Activated CD8-positive, alpha-beta memory T cell treated with anti-CD3 and anti-CD28 coated beads, Interleukin-2, amount 50 U/mL, for 48 hours (primary cell): ENCODE measurements around the gene OR4N2.
"Not testable (repeated sequence)": the region's sequence is repeated elsewhere in the genome, so short reads cannot be mapped to it uniquely, and the experiment has no call there.

Experiments
- DNase-seq: peaks from one replicate; pipeline ENCODE4 v3.0.0-alpha.2; 2020

OR4N2 gene, protein sequence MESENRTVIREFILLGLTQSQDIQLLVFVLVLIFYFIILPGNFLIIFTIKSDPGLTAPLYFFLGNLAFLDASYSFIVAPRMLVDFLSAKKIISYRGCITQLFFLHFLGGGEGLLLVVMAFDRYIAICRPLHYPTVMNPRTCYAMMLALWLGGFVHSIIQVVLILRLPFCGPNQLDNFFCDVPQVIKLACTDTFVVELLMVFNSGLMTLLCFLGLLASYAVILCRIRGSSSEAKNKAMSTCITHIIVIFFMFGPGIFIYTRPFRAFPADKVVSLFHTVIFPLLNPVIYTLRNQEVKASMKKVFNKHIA

GRCh38 chr14:19803470-19803869 is at the start of gene OR4N2:
Gene OR4N2, plus strand, starts transcription at chr14:19803770. Its CDS starts 23,679 bp downstream, at chr14:19827449.
- DNase-seq: not testable (repeated sequence)

DNA sequence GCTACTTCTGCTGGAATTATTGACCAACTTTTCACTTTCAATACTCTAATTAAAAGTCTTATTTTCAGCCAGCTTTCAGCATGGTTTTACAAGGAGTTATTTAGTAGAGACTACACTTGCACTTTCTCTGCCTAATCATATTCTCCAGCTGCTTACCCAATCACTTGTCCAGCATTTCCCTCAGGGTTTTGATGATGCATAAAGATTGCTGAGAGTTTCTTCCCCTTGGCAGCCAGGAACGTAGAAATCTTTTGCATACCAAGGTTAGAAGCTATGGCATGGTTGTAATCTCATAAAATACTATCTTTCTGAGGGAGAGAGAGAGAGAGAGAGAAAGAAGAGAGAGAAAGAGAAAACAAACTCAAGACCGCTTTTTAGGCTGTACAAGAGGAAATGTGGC is 49.4 kb upstream of the OR4N2 start:
- no peak for DNase-seq

GRCh38 chr14:19771491-19771890 is 32.1 kb upstream of the OR4N2 start:
- DNase-seq: not testable (repeated sequence)

DNA sequence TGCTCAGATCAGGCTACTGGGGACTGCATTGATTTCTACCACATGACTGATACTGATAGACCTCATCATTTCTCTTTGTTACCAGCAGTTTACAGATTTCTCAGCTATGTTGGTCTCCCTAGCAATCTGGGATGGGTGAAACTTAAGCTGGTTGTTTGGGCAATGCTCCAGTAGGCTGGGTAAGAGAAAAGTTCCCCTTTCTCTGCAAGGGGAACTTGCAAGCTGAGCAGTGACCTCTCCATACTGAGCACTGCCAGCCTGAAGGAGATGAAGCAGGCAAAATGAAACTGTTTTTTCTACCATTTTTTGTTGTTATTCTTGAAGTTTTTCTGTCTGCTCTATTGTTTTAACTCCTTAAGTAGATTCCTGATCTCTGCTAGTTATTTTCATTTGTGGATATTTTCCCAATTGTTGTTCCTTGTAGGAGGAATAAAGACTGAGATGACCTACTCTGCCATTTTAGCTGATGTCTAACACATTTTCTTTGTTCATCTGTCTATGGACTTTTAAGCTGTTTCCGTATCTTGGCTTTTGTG is 31.6 kb upstream of the OR4N2 start:
- DNase-seq: no peak

DNA sequence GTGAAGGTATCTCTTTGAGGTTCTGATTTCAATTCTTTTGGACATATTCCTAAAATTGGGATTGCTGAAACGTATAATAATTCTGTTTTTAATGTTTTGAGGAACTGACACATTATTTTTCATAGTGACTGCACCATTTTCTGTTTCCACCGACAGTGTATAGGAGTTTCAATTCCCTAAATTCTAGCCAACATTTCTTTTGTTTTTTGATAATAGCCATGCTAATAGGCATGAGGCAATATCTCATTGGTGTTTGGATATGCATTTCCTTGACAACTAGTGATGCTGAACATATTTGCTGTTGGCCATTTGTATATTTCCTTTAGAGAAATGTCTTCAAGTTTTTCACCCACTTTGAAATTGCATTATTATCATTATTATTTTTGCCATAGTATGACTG is 31.1 kb upstream of the OR4N2 start:
- not testable (repeated sequence) for DNase-seq

DNA sequence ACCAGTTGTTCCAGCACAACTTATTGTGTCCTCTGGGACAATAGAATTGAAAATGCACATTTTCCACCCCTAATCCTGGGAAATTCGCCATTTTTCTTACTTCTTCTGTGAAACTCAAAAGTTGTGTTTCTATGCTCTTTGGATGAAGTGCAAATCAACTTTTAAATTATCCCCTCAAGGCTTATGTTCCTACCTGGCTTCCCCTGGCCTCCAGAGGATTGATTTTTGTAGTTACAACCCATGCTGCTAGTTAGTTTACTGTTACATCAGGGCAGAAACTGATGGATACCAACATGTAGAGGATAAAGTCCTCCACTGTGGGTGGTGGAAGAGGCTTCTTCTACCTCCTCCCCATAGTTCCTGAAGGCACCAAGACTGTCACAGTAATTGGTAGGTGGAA is 30.4 kb upstream of the OR4N2 start, which contains the start of gene OR4M1:
Gene OR4M1, plus strand, starts transcription at position 301 of the 400 bp plus-strand sequence. CDS start 6,819 bp downstream, outside the sequence.
- not testable (repeated sequence) for DNase-seq

GRCh38 chr14:19775587-19775986 is 28.0 kb upstream of the OR4N2 start:
- no peak for DNase-seq

DNA sequence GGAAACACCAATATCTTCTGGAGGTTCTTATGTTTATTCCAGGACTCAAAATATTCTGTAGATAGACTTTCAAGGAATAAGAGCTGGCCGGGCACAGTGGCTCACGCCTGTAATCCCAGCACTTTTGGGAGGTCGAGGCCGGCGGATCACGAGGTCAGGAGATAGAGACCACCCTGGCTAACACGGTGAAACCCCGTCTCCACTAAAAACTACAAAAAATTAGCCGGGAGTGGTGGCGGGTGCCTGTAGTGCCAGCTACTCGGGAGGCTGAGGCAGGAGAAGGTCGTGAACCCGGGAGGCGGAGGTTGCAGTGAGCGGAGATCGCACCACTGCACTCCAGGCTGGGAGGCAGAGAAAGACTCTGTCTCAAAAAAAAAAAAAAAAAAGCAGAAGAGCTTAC is 17.7 kb upstream of the OR4N2 start:
- DNase-seq: not testable (repeated sequence)

DNA sequence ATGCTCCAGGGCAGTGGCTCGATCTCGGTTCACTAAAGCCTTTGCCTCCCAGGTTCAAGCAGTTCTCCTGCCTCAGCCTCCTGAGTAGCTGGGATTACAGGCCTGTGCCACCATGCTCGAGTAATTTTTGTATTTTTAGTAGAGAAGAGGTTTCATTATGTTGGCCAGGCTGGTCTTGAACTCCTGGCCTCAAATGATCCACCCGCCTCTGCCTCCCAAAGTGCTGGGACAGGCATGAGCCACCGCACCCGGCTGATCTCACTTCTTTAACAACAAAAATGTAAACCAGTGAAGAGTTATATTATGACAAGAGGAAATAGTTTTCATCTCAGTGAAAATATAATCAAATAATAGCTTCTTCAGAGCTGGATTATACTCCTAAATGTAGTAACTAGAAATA is 16.3 kb upstream of the OR4N2 start:
- not testable (repeated sequence) for DNase-seq

DNA sequence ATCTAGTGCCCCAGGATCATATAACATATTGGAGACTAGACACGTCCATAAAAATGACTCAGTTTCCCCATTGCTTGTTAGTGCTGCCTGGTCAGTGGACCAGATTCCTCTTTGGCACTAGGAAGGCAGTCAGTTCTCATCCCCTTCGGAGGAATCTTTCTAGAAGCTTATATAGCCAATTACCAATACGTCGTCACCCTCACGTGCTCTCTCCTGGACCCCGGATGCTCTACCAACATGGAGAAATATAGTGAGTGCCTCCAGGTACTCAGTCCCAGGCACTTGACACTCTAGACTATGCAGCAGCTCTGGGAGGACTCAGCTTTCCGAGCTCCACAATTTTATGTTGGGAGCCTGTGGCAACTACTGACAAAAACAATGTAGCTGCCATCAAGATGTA is 15.4 kb upstream of the OR4N2 start:
- DNase-seq: not testable (repeated sequence)

GRCh38 chr14:19796520-19797108 is 7.0 kb upstream of the OR4N2 start:
- DNase-seq: not testable (repeated sequence)

DNA sequence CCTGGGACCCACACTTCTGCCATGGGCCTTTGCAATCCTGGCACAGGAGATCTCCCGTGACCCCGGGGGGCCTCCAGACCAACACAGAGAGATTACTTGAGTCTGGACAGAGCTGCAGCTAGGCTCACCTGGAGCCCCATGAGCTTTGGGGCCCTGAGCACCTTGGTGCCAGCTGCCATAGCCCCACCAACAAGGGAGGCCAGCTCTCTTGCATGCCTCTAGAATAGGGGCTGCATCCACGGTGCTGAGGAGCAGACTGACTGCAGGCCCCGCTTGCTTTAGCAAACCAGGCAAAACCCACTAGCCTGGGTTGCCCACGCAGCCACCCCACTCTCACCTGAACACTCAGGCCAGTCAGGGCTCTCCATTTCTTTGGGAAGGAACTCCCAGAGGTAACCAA is 3.7 kb upstream of the OR4N2 start:
- no peak for DNase-seq

DNA sequence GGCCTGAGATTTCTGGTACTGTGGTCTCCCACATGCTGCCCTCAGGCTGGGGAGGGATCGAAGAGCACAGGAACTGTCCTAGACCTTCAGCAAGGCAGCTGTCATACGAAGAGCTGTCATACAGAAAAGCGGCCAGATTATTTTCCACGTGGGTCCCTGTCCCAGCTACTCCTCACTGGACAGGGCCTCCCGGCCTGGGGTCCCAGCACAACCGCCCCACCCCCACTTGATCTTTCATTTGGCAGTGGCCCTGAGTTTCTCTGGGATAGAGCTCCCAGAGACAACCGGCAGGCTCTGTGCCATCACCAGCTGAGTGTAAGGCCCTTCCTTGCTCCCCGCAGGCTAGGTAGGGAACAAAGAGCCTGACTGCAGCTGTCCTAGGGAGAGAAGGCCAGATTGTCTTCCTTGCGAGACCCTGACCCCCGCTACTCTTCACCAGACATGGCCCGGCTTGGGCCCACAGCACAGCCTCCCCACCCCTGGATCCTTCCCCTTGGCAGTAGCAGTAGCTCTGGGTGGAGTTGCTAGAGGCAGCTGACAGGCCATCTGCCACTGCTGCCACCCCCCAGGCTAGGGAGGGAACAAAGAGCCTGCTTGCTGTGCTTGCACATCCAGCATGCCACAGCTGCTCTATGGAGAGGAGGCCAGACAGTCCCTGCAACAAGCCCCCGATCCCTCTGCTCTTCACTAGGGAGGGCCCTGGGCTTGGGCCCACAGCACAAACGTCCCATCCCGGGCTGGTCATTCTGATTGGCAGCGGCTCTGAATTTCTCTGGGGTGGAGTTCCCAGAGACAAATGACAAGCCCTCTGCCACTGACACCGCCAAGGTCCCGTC is 3.1 kb upstream of the OR4N2 start:
- no peak for DNase-seq

DNA sequence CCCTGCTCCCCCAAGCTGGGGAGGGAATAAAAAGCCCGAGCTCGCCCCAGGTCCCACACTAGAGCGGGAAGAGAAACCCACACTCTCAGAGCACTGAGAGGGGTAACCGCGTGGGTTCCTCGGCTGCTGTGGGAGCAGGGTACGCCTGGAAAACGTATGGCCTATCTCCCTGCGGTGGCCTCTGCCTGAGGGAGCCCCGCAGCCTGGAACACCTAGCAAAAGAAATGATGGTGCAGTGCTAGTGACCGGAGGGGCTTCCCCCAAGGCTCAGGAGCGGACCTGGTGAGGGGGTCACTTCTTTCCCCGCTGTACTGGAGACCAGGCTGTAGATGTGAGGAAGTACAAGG is 2.5 kb upstream of the OR4N2 start:
- DNase-seq: no peak

GRCh38 chr14:19813171-19813920 is 9.8 kb downstream of the OR4N2 start:
- DNase-seq: not testable (repeated sequence)

DNA sequence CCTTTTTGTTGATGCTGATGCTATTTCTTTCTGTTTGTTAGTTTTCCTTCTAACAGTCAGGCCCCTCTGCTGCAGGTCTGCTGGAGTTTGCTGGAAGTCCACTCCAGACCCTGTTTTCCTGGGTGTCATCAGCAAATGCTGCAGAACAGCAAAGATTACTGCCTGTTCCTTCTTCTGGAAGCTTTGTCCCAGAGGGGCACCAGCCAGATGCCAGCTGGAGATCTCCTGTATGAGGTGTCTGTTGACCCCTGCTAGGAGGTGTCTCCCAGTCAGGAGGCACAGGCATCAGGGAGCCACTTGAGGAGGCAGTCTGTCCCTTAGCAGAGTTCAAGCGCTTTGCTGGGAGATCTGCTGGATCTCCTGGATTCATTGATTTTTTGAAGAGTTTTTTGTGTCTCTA is 16.3 kb downstream of the OR4N2 start:
- DNase-seq: not testable (repeated sequence)

GRCh38 chr14:19821016-19821415 is 17.4 kb downstream of the OR4N2 start:
- DNase-seq: not testable (repeated sequence)

DNA sequence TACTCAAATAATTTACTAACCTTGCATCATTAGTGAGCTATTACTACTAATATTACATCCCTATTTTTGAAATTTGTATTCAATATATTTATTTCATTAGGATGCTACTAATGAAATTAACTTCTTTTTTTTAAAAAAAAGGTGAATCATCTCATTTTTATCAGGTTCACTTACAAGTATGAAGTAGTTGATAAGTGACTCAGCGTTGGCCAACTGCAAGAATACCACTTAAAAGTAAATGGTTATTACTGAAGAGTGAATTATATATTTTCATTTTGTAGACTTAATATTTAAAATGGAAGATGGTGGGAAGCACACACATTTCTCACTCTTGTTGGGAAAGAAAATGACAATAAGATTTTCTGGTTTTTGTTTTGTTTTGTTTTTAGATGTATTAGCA is 19.6 kb downstream of the OR4N2 start:
- no peak for DNase-seq

DNA sequence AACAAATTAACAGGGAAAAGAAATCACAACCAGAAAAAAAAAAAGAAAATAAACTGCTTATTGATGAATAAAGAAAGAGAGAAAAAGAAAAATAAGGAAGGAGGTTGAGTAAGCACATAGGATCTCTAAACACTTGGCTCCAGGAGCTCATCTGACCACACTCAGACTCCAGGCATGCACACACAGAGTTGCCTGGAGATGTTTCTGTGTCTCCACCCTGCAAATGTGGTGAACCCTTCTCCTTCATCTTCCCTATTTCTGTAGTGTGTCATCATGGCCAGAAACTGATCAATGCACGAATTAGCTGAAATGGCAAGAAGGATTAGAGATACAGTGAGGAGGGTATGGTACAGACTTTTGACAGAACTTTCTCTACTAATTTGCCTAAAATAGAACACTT is 20.2 kb downstream of the OR4N2 start:
- DNase-seq: no peak

- DNase-seq: not testable (repeated sequence)
Observed at GRCh38 chr14:19827626-19828244, 24.2 kb downstream of the OR4N2 start.

DNA sequence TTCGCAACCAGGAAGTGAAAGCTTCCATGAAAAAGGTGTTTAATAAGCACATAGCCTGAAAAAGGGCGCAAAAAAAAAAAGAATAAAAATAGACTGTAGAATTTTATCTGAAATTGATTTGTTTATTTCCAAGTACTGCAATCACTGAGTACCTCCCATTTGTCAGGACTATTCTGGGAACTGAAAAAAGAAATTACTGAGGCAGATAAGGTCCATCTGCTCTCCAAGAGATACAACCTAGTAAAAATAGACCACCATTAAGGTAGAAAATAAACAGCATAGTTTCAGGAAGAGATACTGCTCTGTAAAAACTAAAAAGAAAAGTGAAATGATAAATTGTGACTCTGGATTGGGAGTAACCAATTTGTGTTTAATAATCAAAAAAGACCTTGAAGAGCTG is 24.7 kb downstream of the OR4N2 start:
- no peak for DNase-seq

GRCh38 chr14:19834203-19834848 is 30.8 kb downstream of the OR4N2 start:
- DNase-seq: not testable (repeated sequence)
